HEK293 (cell line): ENCODE results near the gene HSPB2.

Experiments
- CTCF ChIA-PET: fragments of 350-600 bp; formaldehyde crosslinking; extraction: SDS; loops from one replicate; lab custom pipeline; 2021; ENCODE audit warnings: antibody characterized with exemption; lab: Yijun Ruan, JAX
- POLR2A ChIA-PET: fragments of 300-600 bp; formaldehyde crosslinking; extraction: SDS; loops from one replicate; lab custom pipeline; 2020; ENCODE audit warnings: antibody characterized with exemption, inconsistent platforms; lab: Yijun Ruan, JAX
- H3K27ac ChIP-seq: fragments of 200-500 bp; sonication (Bioruptor generic); 2 replicates; pipeline ENCODE4 v1.5.1; 2014; ENCODE audit warnings: low read depth, low read length, control low read depth, inconsistent platforms; ENCODE audit errors: extremely low read depth
- H3K36me3 ChIP-seq, 2 experiments: fragments of 200-500 bp in 1 of 2; sonication (Bioruptor generic) in 1 of 2; 1 replicate in 1 of 2; 2 replicates in 1 of 2; pipeline ENCODE4 v1.5.1; 2014 to 2017; ENCODE audit warnings: inconsistent platforms in 2 of 2, low read length in 2 of 2; ENCODE audit not compliant: control insufficient read depth in 2 of 2, insufficient read depth in 1 of 2
- H3K4me1 ChIP-seq: fragments of 200-500 bp; sonication (Bioruptor generic); 2 replicates; pipeline ENCODE4 v1.5.1; 2014; ENCODE audit warnings: mild to moderate bottlenecking, low read length, inconsistent platforms; ENCODE audit not compliant: control insufficient read depth, insufficient read depth
- H3K4me3 ChIP-seq: 2 replicates; pipeline ENCODE4 v1.5.1; 2011; ENCODE audit warnings: low read depth, mild to moderate bottlenecking, control low read depth, low read length, moderate library complexity
- H3K9me3 ChIP-seq: fragments of 200-500 bp; sonication (Bioruptor generic); 2 replicates; pipeline ENCODE4 v1.5.1; 2014; ENCODE audit warnings: low read depth, low read length, inconsistent platforms; ENCODE audit not compliant: control insufficient read depth, insufficient read depth
- BCL11B ChIP-seq: fragments of 450-650 bp; formaldehyde crosslinking; IDR thresholded peaks from 2 replicates; pipeline ENCODE4 v1.5.1; 2016; ENCODE audit warnings: low read depth, missing biosample characterization, missing genetic modification characterization
- EGR2 ChIP-seq: fragments of 450-650 bp; formaldehyde crosslinking; IDR thresholded peaks from 2 replicates; pipeline ENCODE4 v1.5.1; 2016; ENCODE audit warnings: low read depth, missing biosample characterization, missing genetic modification characterization
- GLIS2 ChIP-seq: fragments of 450-650 bp; formaldehyde crosslinking; IDR thresholded peaks from 2 replicates; pipeline ENCODE4 v1.5.1; 2016; ENCODE audit warnings: missing biosample characterization, missing genetic modification characterization
- KLF7 ChIP-seq: fragments of 450-650 bp; formaldehyde crosslinking; IDR thresholded peaks from 2 replicates; pipeline ENCODE4 v1.5.1; 2016; ENCODE audit warnings: missing biosample characterization, missing genetic modification characterization, borderline replicate concordance
- OVOL3 ChIP-seq: fragments of 450-650 bp; formaldehyde crosslinking; IDR thresholded peaks from 2 replicates; pipeline ENCODE4 v1.5.1; 2016; ENCODE audit warnings: missing biosample characterization, missing genetic modification characterization
- SP3 ChIP-seq: fragments of 450-650 bp; formaldehyde crosslinking; IDR thresholded peaks from 2 replicates; pipeline ENCODE4 v1.5.1; 2016; ENCODE audit warnings: missing biosample characterization, missing genetic modification characterization
- ZBTB21 ChIP-seq: fragments of 450-650 bp; formaldehyde crosslinking; IDR thresholded peaks from 2 replicates; pipeline ENCODE4 v1.5.1; 2017; ENCODE audit warnings: missing biosample characterization, missing genetic modification characterization
- ZFP41 ChIP-seq: fragments of 450-650 bp; formaldehyde crosslinking; IDR thresholded peaks from 2 replicates; pipeline ENCODE4 v1.5.1; 2016; ENCODE audit warnings: missing biosample characterization, missing genetic modification characterization, borderline replicate concordance
- ZNF10 ChIP-seq: fragments of 450-650 bp; formaldehyde crosslinking; IDR thresholded peaks from 2 replicates; pipeline ENCODE4 v1.5.1; 2017; ENCODE audit warnings: missing biosample characterization, missing genetic modification characterization
- ZNF148 ChIP-seq: fragments of 450-650 bp; formaldehyde crosslinking; IDR thresholded peaks from 2 replicates; pipeline ENCODE4 v1.5.0; 2017; ENCODE audit warnings: missing biosample characterization, missing genetic modification characterization, borderline replicate concordance
- ZNF202 ChIP-seq: fragments of 450-650 bp; formaldehyde crosslinking; IDR thresholded peaks from 2 replicates; pipeline ENCODE4 v1.5.1; 2016; ENCODE audit warnings: missing biosample characterization, missing genetic modification characterization, borderline replicate concordance
- ZNF23 ChIP-seq: fragments of 450-650 bp; formaldehyde crosslinking; IDR thresholded peaks from 2 replicates; pipeline ENCODE4 v1.5.1; 2016; ENCODE audit warnings: missing biosample characterization, missing genetic modification characterization, borderline replicate concordance
- ZNF24 ChIP-seq: fragments of 450-650 bp; formaldehyde crosslinking; IDR thresholded peaks from 2 replicates; pipeline ENCODE4 v1.5.1; 2016; ENCODE audit warnings: missing biosample characterization, missing genetic modification characterization
- ZNF280C ChIP-seq: fragments of 450-650 bp; formaldehyde crosslinking; IDR thresholded peaks from 2 replicates; pipeline ENCODE4 v1.5.1; 2016; ENCODE audit warnings: missing biosample characterization, missing genetic modification characterization
- ZNF341 ChIP-seq: fragments of 450-650 bp; formaldehyde crosslinking; IDR thresholded peaks from 2 replicates; pipeline ENCODE4; 2016; ENCODE audit warnings: low read depth, missing biosample characterization, missing genetic modification characterization
- ZNF398 ChIP-seq: fragments of 450-650 bp; formaldehyde crosslinking; IDR thresholded peaks from 2 replicates; pipeline ENCODE4 v1.5.1; 2017; ENCODE audit warnings: missing biosample characterization, missing genetic modification characterization
- ZNF513 ChIP-seq: fragments of 450-650 bp; IDR thresholded peaks from 2 replicates; pipeline ENCODE4 v1.5.1; 2018; ENCODE audit warnings: missing biosample characterization, missing genetic modification characterization
- ZNF529 ChIP-seq: fragments of 450-650 bp; formaldehyde crosslinking; IDR thresholded peaks from 2 replicates; pipeline ENCODE4 v1.5.1; 2017; ENCODE audit warnings: missing genetic modification characterization, missing biosample characterization; ENCODE audit not compliant: insufficient replicate concordance
- ZNF530 ChIP-seq: fragments of 450-650 bp; formaldehyde crosslinking; IDR thresholded peaks from 2 replicates; pipeline ENCODE4 v1.5.1; 2016; ENCODE audit warnings: low read depth, missing biosample characterization, missing genetic modification characterization
- ZNF580 ChIP-seq: fragments of 450-650 bp; formaldehyde crosslinking; IDR thresholded peaks from 2 replicates; pipeline ENCODE4 v1.5.1; 2016; ENCODE audit warnings: missing biosample characterization, missing genetic modification characterization
- ZNF645 ChIP-seq: fragments of 450-650 bp; formaldehyde crosslinking; IDR thresholded peaks from 2 replicates; pipeline ENCODE4; 2016; ENCODE audit warnings: missing biosample characterization, missing genetic modification characterization
- ZNF704 ChIP-seq: fragments of 450-650 bp; formaldehyde crosslinking; IDR thresholded peaks from 2 replicates; pipeline ENCODE4 v1.5.1; 2016; ENCODE audit warnings: missing biosample characterization, missing genetic modification characterization
- ZSCAN18 ChIP-seq: fragments of 450-650 bp; formaldehyde crosslinking; IDR thresholded peaks from 2 replicates; pipeline ENCODE4 v1.5.1; 2016; ENCODE audit warnings: missing biosample characterization, missing genetic modification characterization

HSPB2 gene

GRCh38 chr11:111936040-111936540 is 23.6 kb downstream of the HSPB2 start (continued):
- no peak for TF ChIP-seq ZSCAN18 (tag by site-specific recombination)
- TF ChIP-seq ZNF645: no peak
- no peak for TF ChIP-seq ZNF24
- no peak for TF ChIP-seq KLF7
- no peak for TF ChIP-seq ZNF202 (tag by site-specific recombination)
- TF ChIP-seq ZBTB21 (tag by site-specific recombination): no peak
- TF ChIP-seq ZFP41 (tag by site-specific recombination): no peak
- no peak for TF ChIP-seq ZNF530 (tag by site-specific recombination)
- no peak for TF ChIP-seq OVOL3 (tag by site-specific recombination)
- no peak for TF ChIP-seq ZNF10 (tag by site-specific recombination)
- no peak for TF ChIP-seq EGR2 (tag by site-specific recombination)

GRCh38 chr11:111937461-111937769 is 24.9 kb downstream of the HSPB2 start:
- Histone ChIP-seq H3K36me3 (no peaks in the 10 kb centered on the region), H3K27ac (no peak overlapping the region), H3K9me3 (no peaks in the 10 kb centered on the region), H3K4me3 (peak overlapping the region; percentile 60), H3K4me1 (peaks cover 2% of the 10 kb centered on the region; the same call in 1 of the 2 replicates)
- CTCF ChIA-PET: interaction anchor here (0.8 to 3.3 kb wide), 3 partner anchors 41 to 66 kb away, joined by 3 to 24 read pairs (median 3); partner anchors contain the start of gene ALG9
- POLR2A ChIA-PET: interaction anchor here (0.8 to 2.5 kb wide), 4 partner anchors 11 to 41 kb away, joined by 3 to 15 read pairs (median 4); no protein-coding TSS in a partner anchor
- no peak for TF ChIP-seq ZNF23 (tag by site-specific recombination)
- TF ChIP-seq ZNF513 (tag by site-specific recombination): no peak
- no peak for TF ChIP-seq ZNF341 (tag by site-specific recombination)
- no peak for TF ChIP-seq BCL11B (tag by site-specific recombination)
- no peak for TF ChIP-seq ZNF704 (tag by site-specific recombination)
- TF ChIP-seq GLIS2 (tag by site-specific recombination): peak; percentile 43
- TF ChIP-seq ZNF148 (tag by site-specific recombination): no peak
- TF ChIP-seq SP3 (tag by site-specific recombination): 0 out of 2 replicates have a peak, but pooled peaks have one; percentile 20
- TF ChIP-seq ZNF398 (tag by site-specific recombination): 0 out of 2 replicates have a peak, but pooled peaks have one; percentile 9
- TF ChIP-seq ZNF529 (tag by site-specific recombination): no peak
- no peak for TF ChIP-seq KLF7
- TF ChIP-seq EGR2 (tag by site-specific recombination): no peak
- no peak for TF ChIP-seq ZNF280C (tag by site-specific recombination)
- no peak for TF ChIP-seq ZNF580 (tag by site-specific recombination)
